Measurements from ENCODE around the gene PLPPR1. TPM values are rescaled to one million over a fixed set of nuclear protein-coding genes. Genes with fewer than 3 reads are reported as not detected.

The PLPPR1 gene
- total RNA-seq, 4 donors from 2014 or later = 0.60 to 0.68 TPM; not detected in 2

GRCh38 chr9:101265261-101265660 is 236.7 kb downstream of the PLPPR1 start:
- in situ Hi-C loops (cut with MboI; ENCODE audit: low pct_ligation_motif_present in 1 of 4, low pct_unique_long_range_greater_than_20kb in 1 of 4, low sequenced_read_pairs in 3 of 4) (no loop called here), intact Hi-C loops (cut with DNase I; ENCODE audit: low total_unique reads) (no loop called here)
- Histone ChIP-seq H3K4me1 (no peaks in the 10 kb centered on the region), H3K27me3 (no peaks in the 10 kb centered on the region), H3K27ac (no peak overlapping the region), H3K9me3 (no peaks in the 10 kb centered on the region), H3K4me3 (no peak overlapping the region), H3K36me3 (no peaks in the 10 kb centered on the region)
- no peak for TF ChIP-seq EP300 (IDR thresholded peaks at IDR 0.05; ENCODE audit: low read depth)
- no peak for TF ChIP-seq POLR2A (IDR thresholded peaks at IDR 0.05)
- no peak for TF ChIP-seq CTCF (IDR thresholded peaks at IDR 0.05)
- no peak for TF ChIP-seq POLR2AphosphoS5 (IDR thresholded peaks at IDR 0.05)
- DNase-seq = no peak

DNA sequence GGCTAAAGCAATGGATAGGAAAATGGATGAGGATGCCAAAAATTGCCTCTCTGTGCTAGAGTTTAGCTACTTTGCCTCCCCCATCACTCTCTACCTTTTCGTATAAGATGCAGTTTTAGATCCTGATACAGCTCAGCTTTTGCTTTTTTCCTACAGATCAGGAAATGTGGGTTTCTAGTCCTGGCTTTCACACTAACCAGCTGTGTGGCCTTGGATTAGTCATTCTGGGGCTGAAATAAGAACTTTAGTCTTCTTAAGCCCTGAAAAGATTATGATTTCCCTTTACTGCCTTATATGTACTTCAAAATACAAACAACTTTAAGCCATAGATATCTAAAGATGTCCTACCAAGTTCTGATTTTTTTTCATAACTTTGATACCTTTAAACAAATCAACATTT is 239.9 kb downstream of the PLPPR1 start:
- 57 to 79% methylated on average over 1 of the region's 1 CpG for WGBS, 2 donors (ENCODE audit: low coverage in 1 of 2)
- TF ChIP-seq POLR2AphosphoS5 (IDR thresholded peaks at IDR 0.05) (no peak), CTCF (IDR thresholded peaks at IDR 0.05) (no peak)
- no peaks in the 10 kb centered on the region for H3K36me3 ChIP-seq
- H3K4me3 ChIP-seq = no peak overlapping the region
- no peaks in the 10 kb centered on the region for H3K4me1 ChIP-seq
- in situ Hi-C loops (cut with MboI; ENCODE audit: low pct_ligation_motif_present in 1 of 4, low pct_unique_long_range_greater_than_20kb in 1 of 4, low sequenced_read_pairs in 3 of 4) = no loop called here
- H3K27ac ChIP-seq = no peak overlapping the region
- DNase-seq = no peak
- intact Hi-C loops (cut with DNase I; ENCODE audit: low total_unique reads) = no loop called here
- H3K27me3 ChIP-seq = no peaks in the 10 kb centered on the region
- H3K9me3 ChIP-seq = no peaks in the 10 kb centered on the region

DNA sequence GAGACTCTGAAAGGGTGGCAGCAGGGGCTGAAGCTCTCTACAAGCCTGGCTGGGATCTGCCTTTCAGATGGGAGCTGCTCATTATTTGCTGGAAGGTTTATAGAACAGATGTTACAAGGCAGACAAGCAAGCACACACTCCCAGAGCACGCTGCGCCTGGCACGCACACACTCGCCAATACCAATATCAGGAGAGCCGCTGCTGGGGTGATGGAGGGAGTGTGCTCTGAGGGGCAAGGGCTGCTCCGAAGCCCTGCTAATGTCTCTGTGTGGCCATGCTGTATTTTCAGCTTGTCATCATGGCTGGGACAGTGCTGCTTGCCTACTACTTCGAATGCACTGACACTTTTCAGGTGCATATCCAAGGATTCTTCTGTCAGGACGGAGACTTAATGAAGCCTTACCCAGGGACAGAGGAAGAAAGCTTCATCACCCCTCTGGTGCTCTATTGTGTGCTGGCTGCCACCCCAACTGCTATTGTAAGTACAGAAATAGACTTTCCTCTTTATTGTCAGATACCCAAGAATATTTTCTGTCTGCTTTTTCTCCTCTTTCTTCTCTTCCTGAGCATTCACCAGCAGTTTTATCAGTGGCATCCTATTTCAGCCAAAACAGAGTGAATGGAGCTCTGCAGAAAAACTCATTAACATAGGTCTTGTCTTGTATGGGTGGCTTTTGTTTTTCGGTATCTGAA is 241.2 kb downstream of the PLPPR1 start:
- intact Hi-C loops (cut with DNase I; ENCODE audit: low total_unique reads) = no loop called here

DNA sequence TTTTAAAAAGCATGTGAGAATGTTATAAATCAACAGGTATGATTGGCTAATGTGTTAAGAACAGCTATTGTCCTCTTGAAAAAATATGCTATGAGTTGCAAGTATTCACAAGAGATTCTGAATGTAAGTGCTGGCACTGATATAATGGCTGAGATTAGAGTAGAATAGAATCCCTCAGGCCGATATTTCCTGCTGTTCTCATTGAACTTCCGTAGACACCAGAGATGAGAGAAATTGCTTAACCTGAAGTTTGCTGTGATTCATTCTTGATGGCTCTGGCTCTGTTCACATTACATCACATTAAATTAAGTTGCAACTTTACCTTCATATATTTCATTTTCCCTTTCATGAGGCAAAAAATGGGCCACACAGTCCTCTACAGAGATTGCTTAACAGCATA is 241.8 kb downstream of the PLPPR1 start:
- in situ Hi-C loops (cut with MboI; ENCODE audit: low pct_ligation_motif_present in 1 of 4, low pct_unique_long_range_greater_than_20kb in 1 of 4, low sequenced_read_pairs in 3 of 4) = no loop called here
- intact Hi-C loops (cut with DNase I; ENCODE audit: low total_unique reads) = no loop called here
- 54 to 84% methylated on average over 2 of the region's 2 CpGs for WGBS, 2 donors (ENCODE audit: low coverage in 1 of 2)
- TF ChIP-seq POLR2AphosphoS5 (IDR thresholded peaks at IDR 0.05) (no peak), CTCF (IDR thresholded peaks at IDR 0.05) (no peak), EP300 (IDR thresholded peaks at IDR 0.05; ENCODE audit: low read depth) (no peak), POLR2A (IDR thresholded peaks at IDR 0.05) (no peak)
- Histone ChIP-seq H3K4me3 (no peak overlapping the region), H3K27ac (no peak overlapping the region), H3K4me1 (no peaks in the 10 kb centered on the region), H3K27me3 (no peaks in the 10 kb centered on the region), H3K36me3 (no peaks in the 10 kb centered on the region), H3K9me3 (no peaks in the 10 kb centered on the region)
- no peak for DNase-seq

More for the DNA sequence above, 241.2 kb downstream of the PLPPR1 start:
- Histone ChIP-seq H3K9me3 (no peaks in the 10 kb centered on the region), H3K4me1 (no peaks in the 10 kb centered on the region), H3K36me3 (no peaks in the 10 kb centered on the region), H3K27ac (no peak overlapping the region), H3K4me3 (no peak overlapping the region), H3K27me3 (no peaks in the 10 kb centered on the region)
- in situ Hi-C loops (cut with MboI; ENCODE audit: low pct_ligation_motif_present in 1 of 4, low pct_unique_long_range_greater_than_20kb in 1 of 4, low sequenced_read_pairs in 3 of 4) = no loop called here
- no peak for DNase-seq
- TF ChIP-seq CTCF (IDR thresholded peaks at IDR 0.05) = no peak
- TF ChIP-seq POLR2AphosphoS5 (IDR thresholded peaks at IDR 0.05) = no peak
- TF ChIP-seq POLR2A (IDR thresholded peaks at IDR 0.05) = no peak
- no peak for TF ChIP-seq EP300 (IDR thresholded peaks at IDR 0.05; ENCODE audit: low read depth)
- WGBS, 2 donors (ENCODE audit: low coverage in 1 of 2) = 70 to 78% methylated on average over 3 to 9 of the region's 9 CpGs

Data from transverse colon (tissue), 4 donors.